Measurements from ENCODE around the gene GRAMD4.

Gene GRAMD4

GRCh38 chr22:46584081-46584921, 35.9 kb upstream of the GRAMD4 start:
- TF ChIP-seq, protein P1, sequence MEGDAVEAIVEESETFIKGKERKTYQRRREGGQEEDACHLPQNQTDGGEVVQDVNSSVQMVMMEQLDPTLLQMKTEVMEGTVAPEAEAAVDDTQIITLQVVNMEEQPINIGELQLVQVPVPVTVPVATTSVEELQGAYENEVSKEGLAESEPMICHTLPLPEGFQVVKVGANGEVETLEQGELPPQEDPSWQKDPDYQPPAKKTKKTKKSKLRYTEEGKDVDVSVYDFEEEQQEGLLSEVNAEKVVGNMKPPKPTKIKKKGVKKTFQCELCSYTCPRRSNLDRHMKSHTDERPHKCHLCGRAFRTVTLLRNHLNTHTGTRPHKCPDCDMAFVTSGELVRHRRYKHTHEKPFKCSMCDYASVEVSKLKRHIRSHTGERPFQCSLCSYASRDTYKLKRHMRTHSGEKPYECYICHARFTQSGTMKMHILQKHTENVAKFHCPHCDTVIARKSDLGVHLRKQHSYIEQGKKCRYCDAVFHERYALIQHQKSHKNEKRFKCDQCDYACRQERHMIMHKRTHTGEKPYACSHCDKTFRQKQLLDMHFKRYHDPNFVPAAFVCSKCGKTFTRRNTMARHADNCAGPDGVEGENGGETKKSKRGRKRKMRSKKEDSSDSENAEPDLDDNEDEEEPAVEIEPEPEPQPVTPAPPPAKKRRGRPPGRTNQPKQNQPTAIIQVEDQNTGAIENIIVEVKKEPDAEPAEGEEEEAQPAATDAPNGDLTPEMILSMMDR (IDR thresholded peaks at IDR 0.05; ENCODE audit: borderline replicate concordance, insufficient read depth, low read depth, low read length): no peak
- H3K4me3 ChIP-seq (ENCODE audit: low read depth, low read length): no peak overlapping the region

- no peak overlapping the region for H3K4me3 ChIP-seq (ENCODE audit: low read depth, low read length)
- TF ChIP-seq, protein P1 (IDR thresholded peaks at IDR 0.05; ENCODE audit: borderline replicate concordance, insufficient read depth, low read depth, low read length): no peak
These were observed 34.7 kb upstream of the GRAMD4 start for GRCh38 chr22:46585340-46586122.

DNA sequence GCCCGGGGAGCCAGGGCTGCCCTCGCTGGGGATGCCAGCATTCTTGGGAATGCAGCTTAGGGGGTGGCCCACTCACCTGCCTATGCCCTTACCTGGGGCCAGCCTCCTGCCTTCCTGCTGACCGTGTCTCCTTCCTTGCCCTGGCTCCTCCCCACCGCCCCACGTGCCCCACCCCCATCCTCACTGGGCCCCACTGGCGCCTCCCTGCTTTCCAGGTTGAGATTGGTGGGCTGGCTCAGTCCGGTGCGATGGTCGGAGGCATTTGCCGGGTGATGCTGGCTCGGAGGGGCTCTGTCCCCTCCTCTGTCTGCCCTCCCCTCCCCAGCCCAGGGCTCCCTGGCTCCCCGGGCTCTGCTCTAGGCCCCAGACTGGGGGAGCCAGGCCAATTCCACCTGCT, 34.1 kb upstream of the GRAMD4 start:
- TF ChIP-seq, protein P1 (IDR thresholded peaks at IDR 0.05; ENCODE audit: borderline replicate concordance, insufficient read depth, low read depth, low read length): no peak

GRCh38 chr22:46586531-46587011, 33.6 kb upstream of the GRAMD4 start:
- H3K4me3 ChIP-seq (ENCODE audit: low read depth, low read length): peak overlapping the region; percentile 51
- TF ChIP-seq, protein P1 (IDR thresholded peaks at IDR 0.05; ENCODE audit: borderline replicate concordance, insufficient read depth, low read depth, low read length): no peak

More for the DNA sequence above, 34.1 kb upstream of the GRAMD4 start:
- H3K4me3 ChIP-seq (ENCODE audit: low read depth, low read length): no peak overlapping the region

DNA sequence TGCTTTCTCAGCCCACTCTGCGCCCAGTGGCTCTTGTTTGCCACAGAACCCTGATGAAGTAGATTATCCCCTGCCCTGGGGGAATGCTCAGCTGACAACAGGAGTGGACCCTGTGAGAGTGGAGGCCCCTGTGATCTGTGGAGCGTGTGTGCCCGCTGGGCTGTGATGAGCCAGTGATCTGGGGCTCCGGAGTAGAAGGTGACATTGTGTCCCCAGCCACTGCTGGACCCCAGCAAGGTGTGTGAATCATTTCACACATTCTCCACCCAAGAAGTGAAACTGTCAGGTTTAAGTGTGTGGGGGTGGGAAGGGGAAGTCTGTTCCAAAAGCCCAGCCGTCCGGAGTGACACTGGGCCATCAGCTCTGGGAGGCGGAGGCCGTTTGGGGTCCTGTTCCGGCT, 33.1 kb upstream of the GRAMD4 start:
- H3K4me3 ChIP-seq (ENCODE audit: low read depth, low read length): peak overlapping the region; percentile 51
- TF ChIP-seq, protein P1 (IDR thresholded peaks at IDR 0.05; ENCODE audit: borderline replicate concordance, insufficient read depth, low read depth, low read length): no peak

DNA sequence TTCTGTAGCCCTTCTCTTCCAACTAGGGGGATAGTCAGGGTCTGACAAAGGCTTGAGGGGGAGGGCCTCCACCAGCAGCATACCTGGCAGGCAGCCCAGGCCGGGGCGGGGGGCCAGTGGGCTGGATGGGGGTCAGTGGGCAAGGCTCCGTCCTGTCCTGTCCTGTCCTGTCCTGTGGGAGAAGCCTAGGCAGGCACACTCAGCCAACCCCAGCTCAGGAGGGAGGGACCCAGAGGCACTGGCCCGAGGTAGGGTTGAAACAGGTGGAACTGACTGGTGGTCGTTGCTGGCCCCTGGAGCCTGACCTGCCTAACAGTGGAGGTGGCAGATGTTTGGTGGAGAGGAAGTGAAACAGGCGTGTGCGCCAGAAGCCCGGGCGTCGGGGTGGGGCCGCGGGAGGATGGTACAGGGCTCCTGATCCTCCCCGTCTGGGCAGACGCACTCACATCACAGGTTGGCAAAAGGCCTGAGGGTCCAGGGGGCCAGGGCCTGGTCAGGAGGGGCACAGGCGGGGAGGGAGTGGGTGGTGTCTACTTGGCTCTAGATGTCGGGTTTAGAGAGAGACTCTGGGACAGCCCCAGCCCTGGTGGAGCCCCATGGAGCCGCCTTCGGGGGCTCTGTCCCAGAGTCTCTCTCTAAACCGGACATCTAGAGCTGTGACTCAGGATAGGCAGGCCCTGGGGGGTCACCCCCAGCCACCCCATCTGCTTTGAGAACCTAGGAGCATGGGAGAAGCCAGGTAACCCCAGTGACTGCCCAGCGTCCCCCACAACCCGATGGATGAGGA, 32.5 kb upstream of the GRAMD4 start:
- TF ChIP-seq, protein P1 (IDR thresholded peaks at IDR 0.05; ENCODE audit: borderline replicate concordance, insufficient read depth, low read depth, low read length): no peak
- peak overlapping the region; percentile 51 for H3K4me3 ChIP-seq (ENCODE audit: low read depth, low read length)

All from GM12875 (cell line).